Adrenal gland (tissue), 5 donors: ENCODE measurements around the gene UBE2G2.

ENCODE experiments used
- CTCF ChIP-seq, 6 experiments: fragments of 450-650 bp in 4 of 6; fragments of 200-600 bp in 2 of 6; sonication (generic) in 1 of 6; IDR thresholded peaks; 1 replicate in 5 of 6; 2 replicates in 1 of 6; pipeline versions ENCODE4 v1.5.1 to v1.8.0; 2016 to 2021; ENCODE audit warnings: antibody characterized with exemption in 6 of 6, mild to moderate bottlenecking in 2 of 6, moderate library complexity in 1 of 6
- POLR2A ChIP-seq, 2 donors: fragments of 450-650 bp; IDR thresholded peaks; one replicate each; pipeline ENCODE4 v1.6.1; 2017; ENCODE audit warnings: antibody characterized with exemption in 2 of 2, mild to moderate bottlenecking in 2 of 2, moderate library complexity in 1 of 2
- donor health status: DM: no; HTN: no; CAD: no.

- TF ChIP-seq CTCF (IDR thresholded peaks at IDR 0.05) (no peak), POLR2A (IDR thresholded peaks at IDR 0.05) (peak; percentile 83 to 87)
Measured at GRCh38 chr21:44817914-44818639, 16.5 kb upstream of the UBE2G2 start, which contains the start of gene SUMO3.
